HG03460 (cell line): Measurements from ENCODE around the gene HMCN2.

ENCODE experiments used
- ATAC-seq: cut with Tn5 transposase; IDR thresholded peaks from one replicate; pipeline ENCODE4 v1.9.1; 2021; ENCODE audit not compliant: unreplicated experiment

The HMCN2 gene

GRCh38 chr9:130405657-130406257 lies 140.2 kb downstream of the HMCN2 start:
- ATAC-seq = no peak

- ATAC-seq = no peak
Measured at GRCh38 chr9:130406278-130406895, 140.8 kb downstream of the HMCN2 start.

DNA sequence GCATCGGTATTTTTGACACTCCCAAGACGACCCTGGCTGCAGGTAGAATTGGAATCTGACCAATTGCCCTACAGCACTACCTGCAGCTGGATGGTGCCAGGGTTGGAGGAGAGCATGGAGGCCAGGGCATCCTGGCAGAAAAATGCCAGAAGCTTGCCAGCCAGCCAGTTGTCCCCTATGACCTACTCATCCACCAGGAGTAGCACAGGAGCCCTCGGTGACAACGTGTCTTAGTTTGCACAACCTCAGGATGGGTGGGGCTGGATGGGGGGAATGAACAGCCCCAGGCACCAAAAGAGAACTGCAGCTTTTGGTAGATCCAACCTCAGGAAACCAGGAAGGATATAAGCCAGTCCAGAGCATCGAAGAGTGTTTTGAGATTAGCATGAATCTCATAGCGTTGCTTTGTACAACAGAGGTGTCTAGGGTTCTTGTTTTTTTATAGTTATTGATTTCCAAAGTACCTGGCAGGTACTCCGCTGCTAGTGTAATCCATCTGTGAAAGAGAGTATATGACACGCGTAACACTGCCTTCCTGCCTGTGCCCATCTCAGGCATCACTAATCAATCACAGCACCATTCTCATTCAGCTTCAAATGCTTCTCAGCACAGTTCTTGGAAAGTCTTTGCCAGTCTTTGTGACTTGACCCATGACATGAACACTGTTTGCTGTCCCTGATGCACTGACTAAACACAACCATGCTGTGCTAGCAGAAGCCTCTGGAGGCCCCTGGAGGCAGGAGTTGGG lies 142.5 kb downstream of the HMCN2 start:
- ATAC-seq = no peak

- ATAC-seq = no peak
Measured at GRCh38 chr9:130408669-130409068, 143.1 kb downstream of the HMCN2 start.

GRCh38 chr9:130409246-130409645 lies 143.7 kb downstream of the HMCN2 start:
- ATAC-seq = no peak

DNA sequence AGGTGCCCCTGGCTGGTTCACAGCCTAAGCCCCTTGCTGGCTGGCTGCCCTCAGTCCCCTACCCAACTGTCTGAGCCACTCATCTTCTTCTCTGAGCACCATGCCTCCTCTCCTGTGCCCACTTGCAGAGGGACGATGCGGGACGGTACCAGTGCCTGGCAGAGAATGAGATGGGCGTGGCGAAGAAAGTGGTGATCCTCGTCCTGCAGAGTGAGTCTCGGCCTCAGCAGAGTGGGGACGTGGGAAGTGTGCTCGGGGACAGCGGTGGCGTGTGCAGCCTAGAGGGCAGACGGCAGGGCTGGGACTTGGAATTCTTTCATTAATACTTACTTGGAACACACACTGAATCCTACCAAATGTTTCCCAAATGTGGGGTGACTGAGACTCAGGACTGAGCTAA lies 144.9 kb downstream of the HMCN2 start:
- ATAC-seq = no peak

GRCh38 chr9:130411566-130411915 lies 146.0 kb downstream of the HMCN2 start:
- no peak for ATAC-seq

DNA sequence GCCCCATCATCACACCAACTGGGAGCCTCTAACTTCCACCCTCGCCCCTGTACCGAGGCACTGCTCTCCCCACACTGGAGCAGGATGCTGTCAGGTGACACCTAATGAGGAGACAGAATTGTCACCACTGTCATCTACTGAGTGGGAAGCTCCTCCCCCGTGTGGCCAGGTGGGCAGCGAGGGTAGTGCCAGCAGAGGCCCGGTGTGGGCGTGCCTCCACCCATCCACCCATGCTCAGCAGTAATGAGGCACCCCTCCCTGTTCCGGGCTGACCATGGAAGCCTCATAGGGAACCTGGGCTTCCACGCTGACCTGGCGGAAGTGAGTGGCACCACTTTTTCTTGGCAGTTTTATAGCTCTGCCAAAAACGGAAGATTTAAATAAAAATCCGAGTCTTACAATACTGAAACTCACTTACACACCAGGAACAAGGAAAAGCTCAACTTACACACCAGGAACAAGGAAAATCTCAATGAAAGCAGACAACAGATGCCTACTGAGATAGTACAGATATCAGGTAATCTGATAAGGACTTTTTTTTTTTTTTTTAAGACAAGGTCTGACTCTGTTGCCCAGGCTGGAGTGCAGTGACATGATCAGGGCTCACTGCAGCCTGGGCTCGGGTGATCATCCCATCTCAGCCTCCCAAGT lies 148.6 kb downstream of the HMCN2 start:
- no peak for ATAC-seq

- no peak for ATAC-seq
Measured at GRCh38 chr9:130414910-130415746, 149.6 kb downstream of the HMCN2 start.

GRCh38 chr9:130417602-130418001 lies 152.0 kb downstream of the HMCN2 start:
- no peak for ATAC-seq

- no peak for ATAC-seq
Measured at GRCh38 chr9:130418776-130419175, 153.2 kb downstream of the HMCN2 start.

DNA sequence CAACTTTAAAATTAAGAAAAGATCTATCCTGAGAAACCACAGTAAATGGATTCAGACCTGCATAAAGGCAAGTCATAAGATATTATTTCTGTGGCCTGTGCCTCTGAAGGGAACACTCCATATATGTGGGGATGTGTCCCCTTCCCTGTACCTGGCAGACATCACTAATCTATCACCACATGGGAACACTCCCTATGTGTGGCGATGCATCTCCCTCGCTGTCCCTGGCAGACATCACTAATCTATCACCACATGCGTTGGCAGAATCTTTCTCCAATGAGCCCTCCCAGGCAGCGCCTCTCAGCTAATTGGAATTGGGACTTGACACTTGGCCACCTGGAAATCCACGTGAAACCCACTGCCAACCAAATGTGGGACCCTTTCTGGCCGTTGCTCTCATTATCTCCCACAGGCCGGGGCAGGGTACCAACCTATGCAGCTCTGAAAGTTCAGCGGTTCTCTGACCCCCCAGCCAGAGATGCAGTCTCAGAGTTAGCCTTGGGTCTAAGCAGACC lies 154.0 kb downstream of the HMCN2 start:
- no peak for ATAC-seq

GRCh38 chr9:130421154-130421801 lies 155.7 kb downstream of the HMCN2 start:
- ATAC-seq = no peak

DNA sequence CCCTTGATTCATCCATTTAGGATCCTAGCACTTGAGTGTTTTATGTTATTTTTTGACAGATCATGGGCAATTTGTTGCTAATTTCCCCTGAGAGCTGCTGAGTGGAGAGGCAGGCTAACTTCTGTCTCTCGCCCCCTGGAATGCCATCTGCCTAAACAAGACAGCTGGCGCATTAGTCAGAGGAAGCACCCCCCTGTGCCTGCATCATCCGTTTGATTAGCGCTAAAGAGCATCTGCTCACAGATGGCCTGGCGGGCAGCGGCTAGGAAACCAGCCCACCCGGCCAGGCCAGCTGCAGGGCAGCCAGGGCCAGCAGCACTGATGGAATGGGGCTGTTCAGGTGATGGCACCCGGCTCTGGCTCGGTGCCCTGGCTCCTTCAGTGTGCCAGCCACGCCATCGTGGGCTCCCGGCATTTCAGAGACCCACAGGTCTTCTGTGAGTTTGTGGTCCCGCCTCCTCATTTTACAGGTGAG lies 156.3 kb downstream of the HMCN2 start:
- no peak for ATAC-seq

- ATAC-seq = no peak
Measured at GRCh38 chr9:130422546-130422945, 157.0 kb downstream of the HMCN2 start.

DNA sequence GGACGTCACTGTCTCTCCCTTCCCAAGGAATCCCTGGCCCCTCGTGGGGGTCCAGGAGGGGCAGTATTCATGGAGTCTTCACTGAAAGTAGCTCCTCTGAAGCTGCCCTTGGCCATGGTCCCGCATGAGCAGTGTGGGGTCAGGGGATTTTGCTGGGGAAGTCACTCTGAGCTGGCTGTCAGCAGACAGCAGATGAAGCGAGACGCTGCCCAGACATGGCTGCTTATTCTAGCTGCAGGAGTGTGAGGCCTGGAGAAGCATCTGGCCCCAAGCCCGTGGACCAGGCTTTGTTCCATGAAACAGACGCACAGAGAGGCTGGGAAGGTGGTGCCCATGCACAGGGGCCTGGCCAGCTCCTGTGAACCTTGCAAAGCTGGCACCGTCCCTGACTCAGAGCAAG lies 157.7 kb downstream of the HMCN2 start:
- ATAC-seq = no peak

DNA sequence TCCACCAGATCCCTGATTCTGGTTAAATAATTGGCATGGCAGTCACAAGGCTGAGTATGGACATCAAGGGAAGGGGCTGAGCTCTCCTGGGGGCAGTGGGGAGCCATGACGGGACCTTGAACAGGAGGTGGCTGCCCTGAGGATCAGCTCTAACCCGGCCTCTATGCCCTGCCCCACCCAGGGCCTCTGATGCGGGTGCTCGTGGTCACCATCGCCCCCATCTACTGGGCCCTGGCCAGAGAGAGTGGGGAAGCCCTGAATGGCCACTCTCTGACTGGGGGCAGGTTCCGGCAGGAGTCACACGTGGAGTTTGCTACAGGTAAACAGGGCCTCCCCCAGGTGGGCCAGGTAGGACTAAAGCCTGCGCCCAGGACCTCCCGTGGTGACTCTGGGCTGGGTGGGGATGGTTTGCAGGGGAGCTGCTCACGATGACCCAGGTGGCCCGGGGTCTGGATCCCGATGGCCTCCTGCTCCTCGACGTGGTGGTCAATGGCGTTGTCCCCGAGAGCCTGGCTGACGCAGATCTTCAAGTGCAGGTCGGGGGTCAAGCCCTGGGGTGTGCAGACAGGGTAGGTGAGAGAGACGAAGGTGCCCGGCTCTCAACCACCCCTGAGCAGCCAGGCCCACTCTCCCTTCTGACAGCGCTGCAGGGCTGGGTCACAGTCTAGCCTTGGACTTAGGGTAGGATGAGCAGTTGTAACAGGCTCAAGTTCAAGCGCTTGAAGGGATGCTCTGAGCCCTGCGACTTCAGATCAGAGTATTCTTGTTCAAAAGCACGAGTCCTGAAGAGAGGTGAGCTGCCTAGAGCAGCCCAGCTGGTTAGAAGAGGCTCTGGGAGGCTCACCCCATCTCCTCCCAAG lies 159.3 kb downstream of the HMCN2 start:
- ATAC-seq = no peak

- ATAC-seq = no peak
Measured at GRCh38 chr9:130425741-130426466, 160.3 kb downstream of the HMCN2 start.

DNA sequence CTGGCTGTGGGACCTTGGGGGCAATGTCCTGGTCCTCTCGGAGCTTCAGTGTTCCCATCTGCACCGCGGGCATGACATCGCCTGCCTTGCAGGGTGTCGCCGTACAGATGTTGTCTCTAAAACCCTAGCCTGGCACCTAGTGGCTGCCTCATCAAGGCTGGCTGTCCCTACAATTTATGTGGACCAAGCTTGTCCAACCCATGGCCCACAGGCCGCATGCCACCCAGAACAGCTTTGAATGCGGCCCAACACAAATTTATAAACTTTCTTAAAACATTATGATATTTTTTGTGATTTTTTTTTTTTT lies 160.9 kb downstream of the HMCN2 start:
- no peak for ATAC-seq
